Spleen (tissue), 7 donors: ENCODE data around the gene ARFGAP1.

Experiments used
- CTCF ChIP-seq, 11 experiments: fragments of 200-600 bp in 7 of 11; fragments of 450-650 bp in 4 of 11; sonication (generic) in 4 of 11; IDR thresholded peaks in 8 of 11; conservative IDR thresholded peaks in 3 of 11; 1 replicate in 7 of 11; 2 replicates in 4 of 11; pipeline versions ENCODE4 v1.4.0 to v1.8.0; 2016 to 2021; ENCODE audit warnings: antibody characterized with exemption in 11 of 11, inconsistent platforms in 4 of 11, mild to moderate bottlenecking in 1 of 11
- POLR2A ChIP-seq, 3 donors: fragments of 450-650 bp; IDR thresholded peaks; one replicate each; pipeline ENCODE4 v1.5.1; 2017; ENCODE audit warnings: antibody characterized with exemption in 3 of 3, mild to moderate bottlenecking in 1 of 3
- donor health status: DM: no; HTN: no; CAD: no; lungs with moderate emphysema.
- donor health status: DM: no; HTN: no; CAD: no.
- donor health status: DM: no; HTN: no; CAD: no.

- TF ChIP-seq POLR2A (IDR thresholded peaks at IDR 0.05) = no peak
- TF ChIP-seq CTCF (IDR thresholded peaks at IDR 0.05 in 8 of 11, conservative IDR thresholded peaks at IDR 0.05 in 3 of 11) = no peak
These were observed 55.5 kb downstream of the ARFGAP1 start for GRCh38 chr20:63328026-63328700.
